ENCODE measurements around the gene GABBR2. TPM values are rescaled to one million over a fixed set of nuclear protein-coding genes. Genes with fewer than 3 reads are reported as not detected.

Gene GABBR2
- total RNA-seq, 4 donors from 2014 or later, result under 0.01 to 0.62 TPM; not detected in 2

DNA sequence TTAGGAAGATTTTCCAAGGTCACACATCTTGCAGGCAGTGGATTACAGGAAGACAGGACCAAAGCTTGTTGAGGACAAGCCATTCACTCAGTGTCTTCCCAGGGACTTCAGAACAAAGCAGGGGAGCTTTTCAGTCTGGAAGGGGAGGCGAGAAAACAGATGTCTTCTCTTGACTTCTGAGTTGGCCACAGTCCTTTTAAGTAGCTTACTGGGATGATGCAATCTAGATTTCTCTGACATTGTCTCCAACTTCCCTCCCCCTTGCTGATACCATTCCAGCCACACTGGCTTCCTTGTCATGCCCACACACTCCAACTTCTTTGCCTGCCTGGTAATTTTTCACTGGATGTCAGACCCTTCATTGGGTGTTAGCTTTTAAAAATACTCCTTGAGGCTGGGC lies 279.1 kb downstream of the GABBR2 start:
- Histone ChIP-seq H3K36me3 (no peaks in the 10 kb centered on the region), H3K27me3 (no peaks in the 10 kb centered on the region), H3K4me3 (no peak overlapping the region), H3K4me1 (no peaks in the 10 kb centered on the region), H3K27ac (no peak overlapping the region), H3K9me3 (no peaks in the 10 kb centered on the region)
- DNase-seq, result no peak
- intact Hi-C loops (cut with DNase I; ENCODE audit: low total_unique reads), result no loop called here
- no peak for TF ChIP-seq POLR2A (IDR thresholded peaks at IDR 0.05)
- TF ChIP-seq, protein P1, sequence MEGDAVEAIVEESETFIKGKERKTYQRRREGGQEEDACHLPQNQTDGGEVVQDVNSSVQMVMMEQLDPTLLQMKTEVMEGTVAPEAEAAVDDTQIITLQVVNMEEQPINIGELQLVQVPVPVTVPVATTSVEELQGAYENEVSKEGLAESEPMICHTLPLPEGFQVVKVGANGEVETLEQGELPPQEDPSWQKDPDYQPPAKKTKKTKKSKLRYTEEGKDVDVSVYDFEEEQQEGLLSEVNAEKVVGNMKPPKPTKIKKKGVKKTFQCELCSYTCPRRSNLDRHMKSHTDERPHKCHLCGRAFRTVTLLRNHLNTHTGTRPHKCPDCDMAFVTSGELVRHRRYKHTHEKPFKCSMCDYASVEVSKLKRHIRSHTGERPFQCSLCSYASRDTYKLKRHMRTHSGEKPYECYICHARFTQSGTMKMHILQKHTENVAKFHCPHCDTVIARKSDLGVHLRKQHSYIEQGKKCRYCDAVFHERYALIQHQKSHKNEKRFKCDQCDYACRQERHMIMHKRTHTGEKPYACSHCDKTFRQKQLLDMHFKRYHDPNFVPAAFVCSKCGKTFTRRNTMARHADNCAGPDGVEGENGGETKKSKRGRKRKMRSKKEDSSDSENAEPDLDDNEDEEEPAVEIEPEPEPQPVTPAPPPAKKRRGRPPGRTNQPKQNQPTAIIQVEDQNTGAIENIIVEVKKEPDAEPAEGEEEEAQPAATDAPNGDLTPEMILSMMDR (IDR thresholded peaks at IDR 0.05), result no peak

DNA sequence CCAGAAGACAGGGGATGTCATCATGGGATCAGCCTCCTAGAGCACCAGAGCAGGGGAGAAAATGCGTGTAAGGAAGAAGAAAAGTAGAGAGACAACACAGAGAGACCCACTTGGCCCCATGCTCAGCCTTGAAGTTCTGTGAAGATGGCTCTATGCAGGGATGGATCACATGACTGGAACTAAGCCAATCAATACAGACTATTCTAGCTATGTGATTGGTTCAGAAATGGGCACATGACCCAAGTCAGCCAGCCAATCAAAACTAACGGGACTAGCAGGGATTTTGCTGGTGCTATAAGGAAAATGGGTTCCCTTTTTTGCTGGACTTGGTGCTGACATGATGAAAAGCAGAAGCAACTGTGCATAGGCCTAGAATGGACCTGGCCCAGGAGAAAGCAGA lies 280.3 kb downstream of the GABBR2 start:
- H3K27ac ChIP-seq, result no peak overlapping the region
- no peaks in the 10 kb centered on the region for H3K4me1 ChIP-seq
- H3K27me3 ChIP-seq, result no peaks in the 10 kb centered on the region
- no peaks in the 10 kb centered on the region for H3K9me3 ChIP-seq
- intact Hi-C loops (cut with DNase I; ENCODE audit: low total_unique reads), result no loop called here
- TF ChIP-seq, protein P1 (IDR thresholded peaks at IDR 0.05), result no peak
- TF ChIP-seq POLR2A (IDR thresholded peaks at IDR 0.05), result no peak
- no peak for DNase-seq
- H3K36me3 ChIP-seq, result no peaks in the 10 kb centered on the region
- H3K4me3 ChIP-seq, result no peak overlapping the region

DNA sequence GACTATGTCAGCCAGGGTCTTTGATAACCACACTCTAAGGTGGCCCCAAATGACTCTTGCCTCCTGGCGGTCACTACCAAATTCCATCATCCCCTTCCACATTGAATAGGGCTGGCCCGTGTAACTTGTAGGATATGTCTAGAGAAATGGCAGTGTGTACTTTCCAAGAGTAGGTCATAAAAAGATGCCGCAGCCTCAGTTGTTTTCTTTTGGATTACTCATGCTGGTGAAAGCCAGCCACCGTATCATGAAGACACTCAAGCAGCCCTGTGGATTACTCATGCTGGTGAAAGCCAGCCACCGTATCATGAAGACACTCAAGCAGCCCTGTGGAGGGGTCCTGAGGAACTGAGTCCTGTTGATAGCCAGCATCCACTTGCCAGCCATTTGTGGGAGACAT lies 281.2 kb downstream of the GABBR2 start:
- Histone ChIP-seq H3K4me3 (no peak overlapping the region), H3K36me3 (no peaks in the 10 kb centered on the region), H3K9me3 (no peaks in the 10 kb centered on the region), H3K27ac (no peak overlapping the region), H3K27me3 (no peaks in the 10 kb centered on the region), H3K4me1 (no peaks in the 10 kb centered on the region)
- intact Hi-C loops (cut with DNase I; ENCODE audit: low total_unique reads), result no loop called here
- no peak for TF ChIP-seq POLR2A (IDR thresholded peaks at IDR 0.05)
- TF ChIP-seq, protein P1 (IDR thresholded peaks at IDR 0.05), result no peak
- DNase-seq, result no peak

DNA sequence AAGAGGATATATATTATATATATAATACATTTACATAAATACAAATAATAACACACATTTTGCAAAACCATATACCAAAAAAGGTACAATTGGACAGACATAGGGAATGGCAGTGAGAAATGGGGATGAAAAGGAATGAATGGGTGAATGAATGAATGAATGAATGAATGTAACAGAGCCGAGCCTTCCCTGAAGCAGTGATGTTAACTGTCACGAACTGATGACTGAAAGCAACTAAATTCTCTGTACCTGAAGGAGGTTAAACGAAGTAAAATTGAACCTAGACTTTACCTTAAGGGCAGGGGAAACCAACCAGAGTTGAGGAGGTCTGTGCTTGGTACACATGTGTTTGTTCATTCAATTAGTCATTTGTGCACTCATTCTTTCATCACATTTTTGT lies 283.7 kb downstream of the GABBR2 start:
- TF ChIP-seq POLR2A (IDR thresholded peaks at IDR 0.05), result no peak
- TF ChIP-seq, protein P1 (IDR thresholded peaks at IDR 0.05), result no peak
- H3K4me3 ChIP-seq, result no peak overlapping the region
- no peaks in the 10 kb centered on the region for H3K9me3 ChIP-seq
- intact Hi-C loops (cut with DNase I; ENCODE audit: low total_unique reads), result no loop called here
- H3K27ac ChIP-seq, result no peak overlapping the region
- no peaks in the 10 kb centered on the region for H3K4me1 ChIP-seq
- H3K27me3 ChIP-seq, result no peaks in the 10 kb centered on the region
- DNase-seq, result no peak
- no peaks in the 10 kb centered on the region for H3K36me3 ChIP-seq

DNA sequence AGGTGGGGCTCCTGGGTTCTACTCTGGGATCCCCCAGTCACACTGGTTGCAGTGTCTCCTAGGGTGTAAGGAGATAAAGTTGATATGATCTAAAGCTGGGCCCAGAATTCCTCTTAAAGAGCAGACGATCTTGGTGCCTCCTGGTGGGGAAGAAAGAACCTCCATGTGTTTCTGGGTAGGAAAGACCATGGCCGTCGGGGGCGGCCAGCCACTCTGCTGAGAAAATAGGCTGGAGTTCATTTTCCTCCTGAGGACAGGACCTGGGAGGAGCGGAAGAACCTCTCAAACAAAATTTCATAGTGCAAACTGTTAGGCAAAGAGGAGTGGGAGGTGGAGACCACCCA lies 289.5 kb downstream of the GABBR2 start:
- no peaks in the 10 kb centered on the region for H3K9me3 ChIP-seq
- H3K27ac ChIP-seq, result no peak overlapping the region
- no peaks in the 10 kb centered on the region for H3K4me1 ChIP-seq
- DNase-seq, result no peak
- no peak overlapping the region for H3K4me3 ChIP-seq
- no peaks in the 10 kb centered on the region for H3K27me3 ChIP-seq
- TF ChIP-seq, protein P1 (IDR thresholded peaks at IDR 0.05), result no peak
- no peak for TF ChIP-seq POLR2A (IDR thresholded peaks at IDR 0.05)
- intact Hi-C loops (cut with DNase I; ENCODE audit: low total_unique reads), result no loop called here
- no peaks in the 10 kb centered on the region for H3K36me3 ChIP-seq

Measured in uterus (tissue), 4 donors.